K562 (cell line): ENCODE measurements around the gene HLTF. TPM values are rescaled to one million over a fixed set of nuclear protein-coding genes. Genes with fewer than 3 reads are reported as not detected.

Experiments used
- ATAC-seq: fragments of 200-7000 bp; cut with Tn5 transposase; 3 replicates; pipeline ENCODE4 v1.9.1; 2020; ENCODE audit warnings: moderate library complexity
- BruUV-seq: library from RNA; stranded (reverse); fragments of 400-500 nt; replicated peaks from 2 replicates; lab custom pipeline; 2021; lab: Mats Ljungman, UMichigan
- CTCF ChIA-PET: fragments of 300-600 bp; formaldehyde crosslinking; extraction: SDS; loops from one replicate; lab custom pipeline; 2021; ENCODE audit warnings: low intra/inter-chr PET ratio; lab: Yijun Ruan, JAX
- POLR2A ChIA-PET: fragments of 300-600, 350-650 bp; sonication (Branson Sonifier 250); formaldehyde crosslinking; extraction: SDS; loops from one replicate; lab custom pipeline; 2021; ENCODE audit warnings: antibody characterized with exemption, inconsistent platforms; lab: Yijun Ruan, JAX
- DNase-seq, 4 experiments: peaks; one replicate each; pipeline versions ENCODE4 v3.0.0 to v3.0.0-alpha.2; 2011 to 2018; ENCODE audit warnings: low spot score in 3 of 4, mixed read lengths in 3 of 4; ENCODE audit errors: extremely low read depth in 1 of 4
- FAIRE-seq: peaks from 2 replicates; lab custom pipeline; 2011; peaks lifted over from hg19 to GRCh38; lab: Jason Lieb, UNC
- H2AFZ ChIP-seq: 2 replicates; pipeline ENCODE4 v1.6.0; 2011; ENCODE audit warnings: low read depth, low read length, control low read depth, inconsistent platforms
- H3K27ac ChIP-seq: fragments of 200-600 bp; 3 replicates; pipeline ENCODE4 v1.8.0; 2011; ENCODE audit warnings: low read depth, mild to moderate bottlenecking, control low read depth, inconsistent platforms, low read length, moderate library complexity, mixed read lengths; ENCODE audit errors: extremely low read depth
- H3K27me3 ChIP-seq, 2 experiments: fragments of 300-600 bp in 1 of 2; 2 replicates in 1 of 2; 3 replicates in 1 of 2; pipeline versions ENCODE4 v1.6.0 to v1.8.0; 2011; ENCODE audit warnings: inconsistent platforms in 2 of 2, low read length in 2 of 2, mild to moderate bottlenecking in 1 of 2, mixed read lengths in 1 of 2, moderate library complexity in 1 of 2; ENCODE audit not compliant: control insufficient read depth in 2 of 2, insufficient read depth in 2 of 2
- H3K36me3 ChIP-seq: fragments of 300-600 bp; 3 replicates; pipeline ENCODE4 v1.8.0; 2011; ENCODE audit warnings: mild to moderate bottlenecking, low read length, inconsistent platforms; ENCODE audit not compliant: control insufficient read depth, insufficient read depth
- H3K4me1 ChIP-seq, 2 experiments: fragments of 200-600 bp in 1 of 2; replicated peaks in 1 of 2; 2 replicates in 1 of 2; 3 replicates in 1 of 2; pipeline versions ENCODE4 v1.5.1 to v1.8.0; 2011; ENCODE audit warnings: inconsistent platforms in 2 of 2, low read length in 2 of 2, mild to moderate bottlenecking in 1 of 2, mixed read lengths in 1 of 2, moderate library complexity in 1 of 2; ENCODE audit not compliant: control insufficient read depth in 2 of 2, insufficient read depth in 2 of 2
- H3K4me2 ChIP-seq: 2 replicates; pipeline ENCODE4 v1.6.1; 2011; ENCODE audit warnings: low read length, control low read depth, inconsistent platforms, mixed read lengths; ENCODE audit not compliant: insufficient read depth
- H3K4me3 ChIP-seq: fragments of 200-600 bp; sonication (generic), shearing (Covaris generic); 2 replicates; pipeline ENCODE4 v1.5.1; 2016; ENCODE audit warnings: control low read depth, inconsistent platforms
- H3K79me2 ChIP-seq: fragments of 200-600 bp; 3 replicates; pipeline ENCODE4 v1.8.0; 2011; ENCODE audit warnings: low read length, inconsistent platforms; ENCODE audit not compliant: control insufficient read depth, insufficient read depth
- H3K9ac ChIP-seq, 2 experiments: 2 replicates each; pipeline versions ENCODE4 v1.6.0 to v1.6.1; 2011; ENCODE audit warnings: low read depth in 2 of 2, low read length in 2 of 2, control low read depth in 1 of 2, inconsistent platforms in 1 of 2, mild to moderate bottlenecking in 1 of 2, mixed read lengths in 1 of 2; ENCODE audit not compliant: insufficient read depth in 1 of 2
- H3K9me1 ChIP-seq: one replicate; pipeline ENCODE4 v1.6.0; 2011; ENCODE audit warnings: inconsistent platforms, mild to moderate bottlenecking, low read length, moderate library complexity; ENCODE audit not compliant: control insufficient read depth, insufficient read depth
- H3K9me3 ChIP-seq: replicated peaks from 2 replicates; pipeline ENCODE4 v1.5.1; 2011; ENCODE audit warnings: low read depth, low read length, inconsistent platforms; ENCODE audit not compliant: control insufficient read depth, insufficient read depth
- H4K20me1 ChIP-seq: replicated peaks from 2 replicates; pipeline ENCODE4 v1.6.1; 2011; ENCODE audit warnings: low read length, inconsistent platforms, mixed read lengths; ENCODE audit not compliant: control insufficient read depth, insufficient read depth
- BRD4 ChIP-seq: fragments of 200-600 bp; sonication (generic); IDR thresholded peaks from 2 replicates; pipeline ENCODE4 v1.6.1; 2017; ENCODE audit warnings: inconsistent platforms
- CCNT2 ChIP-seq: IDR thresholded peaks from 2 replicates; pipeline ENCODE4 v1.6.1; 2011; ENCODE audit warnings: borderline replicate concordance, low read depth, mild to moderate bottlenecking, moderate library complexity, mixed read lengths, low read length; ENCODE audit not compliant: insufficient read length; ENCODE audit errors: extremely low read depth
- CHD1 ChIP-seq: fragments of 200-600 bp; sonication (generic); IDR thresholded peaks from one replicate; pipeline ENCODE4 v1.6.1; 2012; ENCODE audit warnings: mild to moderate bottlenecking, moderate library complexity, low read length, inconsistent platforms
- CREB5 ChIP-seq: fragments of 250-450 bp; sonication (Bioruptor Pico); IDR thresholded peaks from 2 replicates; pipeline ENCODE4 v1.5.0; 2020; ENCODE audit warnings: mild to moderate bottlenecking
- KDM2B ChIP-seq: fragments of 250-450 bp; sonication (Bioruptor Pico); IDR thresholded peaks from 2 replicates; pipeline ENCODE4 v1.8.0; 2021; ENCODE audit warnings: mild to moderate bottlenecking, moderate library complexity
- LCOR ChIP-seq: sonication (generic); formaldehyde crosslinking; IDR thresholded peaks from 2 replicates; pipeline ENCODE4 v1.8.0; 2022; ENCODE audit warnings: mild to moderate bottlenecking, missing genetic modification reagents
- RBFOX2 ChIP-seq: fragments of 200-400 bp; formaldehyde crosslinking; IDR thresholded peaks from 2 replicates; pipeline ENCODE4 v1.6.1; 2017; ENCODE audit warnings: low read depth, mild to moderate bottlenecking, low read length, moderate library complexity
- SIRT6 ChIP-seq: IDR thresholded peaks from one replicate; pipeline ENCODE4 v1.6.1; 2012; ENCODE audit warnings: low read depth, mild to moderate bottlenecking, control low read depth, inconsistent platforms, low read length, moderate library complexity
- SLC30A9 ChIP-seq: fragments of 250-450 bp; sonication (Bioruptor Pico); IDR thresholded peaks from 2 replicates; pipeline ENCODE4 v1.8.0; 2022; ENCODE audit warnings: mild to moderate bottlenecking, moderate library complexity
- ZBTB1 ChIP-seq: sonication (generic); formaldehyde crosslinking; IDR thresholded peaks from 2 replicates; pipeline ENCODE4 v1.8.1; 2023; ENCODE audit warnings: missing genetic modification reagents, low read depth, mild to moderate bottlenecking, borderline replicate concordance
- ZNF41 ChIP-seq: fragments of 250-450 bp; sonication (Bioruptor Pico); conservative IDR thresholded peaks from 2 replicates; pipeline ENCODE4 v1.4.0; 2020; ENCODE audit warnings: mild to moderate bottlenecking
- ZNF584 ChIP-seq: fragments of 200-800 bp; sonication (Bioruptor generic); IDR thresholded peaks from 2 replicates; pipeline ENCODE4 v1.6.1; 2016; ENCODE audit warnings: low read depth, mild to moderate bottlenecking, missing genetic modification characterization, missing compliant biosample characterization
- WGBS: fragments of 100-300 bp; shearing (Covaris generic); methylation state at CpG from one replicate; pipeline ENCODE4 v1.1.6; 2016; ENCODE audit warnings: low coverage, mixed read lengths; ENCODE audit not compliant: insufficient coverage; ENCODE audit errors: missing lambda C conversion rate; 5-methylcytosine and 5-hydroxymethylcytosine counted together
- in situ Hi-C: fragments of 300-500 bp; cut with MboI; formaldehyde crosslinking; loops from 4 replicates; pipeline ENCODE4 v1.15.0; 2018; ENCODE audit warnings: inconsistent platforms, mixed read lengths
- intact Hi-C: fragments of 100-400 bp; cut with micrococcal nuclease; formaldehyde crosslinking; loops from 2 replicates; pipeline ENCODE4 v1.14.2; 2022
- polyA plus RNA-seq, 8 experiments: library from polyadenylated mRNA; depleted of rRNA in 4 of 8; stranded (reverse) in 5 of 8; unstranded in 3 of 8; fragments of >200 nt; fragmentation: Nextera tagmentation in 2 of 8; fragmentation: Illumina TruSeq in 1 of 8; extraction: Ambion mirVana in 2 of 8; extraction: Trizol in 1 of 8; gene quantifications; 2 replicates each; pipeline versions ENCODE4 v1.2.1 to v1.2.3, GENCODE V29; 2011 to 2014; ENCODE audit warnings: inconsistent platforms in 1 of 8, missing spikeins in 1 of 8
- total RNA-seq, 7 experiments: library from RNA; depleted of rRNA in 6 of 7; stranded (reverse); fragments of >200 nt in 6 of 7; fragmentation: Illumina TruSeq in 2 of 7; extraction: Trizol in 2 of 7; gene quantifications; 2 replicates each; pipeline versions ENCODE4 v1.2.1 to v1.2.3, GENCODE V29; 2011 to 2021; ENCODE audit warnings: low replicate concordance in 1 of 7
- TF ChIP-seq, protein P1 (sequence below): sonication (generic); formaldehyde crosslinking; IDR thresholded peaks from 2 replicates; pipeline ENCODE4 v1.8.0; 2022; ENCODE audit warnings: missing genetic modification reagents, mild to moderate bottlenecking, borderline replicate concordance

HLTF gene
- total and polyA plus RNA-seq, 9 of the 15 experiments (the other 6 are each of a cell fraction or from before 2014, with no cell fraction given): 35.1 to 82.4 (median 50.4) TPM

GRCh38 chr3:149101641-149102040 is 15.3 kb upstream of the HLTF start:
- Histone ChIP-seq H3K4me1 (no peaks in the 10 kb centered on the region), H4K20me1 (no peaks in the 10 kb centered on the region), H3K27me3 (no peaks in the 10 kb centered on the region; a peak in 1 of 5 replicates), H3K9me1 (no peaks in the 10 kb centered on the region), H3K27ac (no peak overlapping the region), H3K4me2 (no peak overlapping the region), H3K9me3 (no peaks in the 10 kb centered on the region; the same call in 1 of the 2 replicates), H3K36me3 (no peaks in the 10 kb centered on the region), H3K4me3 (no peak overlapping the region), H3K9ac (no peak overlapping the region), H2AFZ (no peak overlapping the region), H3K79me2 (no peaks in the 10 kb centered on the region)
- in situ Hi-C loops (no loop called here), intact Hi-C loops (no loop called here)
- ChIA-PET POLR2A (interaction anchor here (1.1 kb wide), 1 partner anchor 14 kb away, joined by 3 read pairs; no protein-coding TSS in a partner anchor), CTCF (no interaction called here)
- ATAC-seq: no peak
- BruUV-seq: no TSS peak
- TF ChIP-seq CREB5 (CRISPR knock-in tag) (no peak), CHD1 (no peak)
- no peak for DNase-seq
- no peak for FAIRE-seq
- 0% methylated on average over 3 of the region's 3 CpGs for WGBS

DNA sequence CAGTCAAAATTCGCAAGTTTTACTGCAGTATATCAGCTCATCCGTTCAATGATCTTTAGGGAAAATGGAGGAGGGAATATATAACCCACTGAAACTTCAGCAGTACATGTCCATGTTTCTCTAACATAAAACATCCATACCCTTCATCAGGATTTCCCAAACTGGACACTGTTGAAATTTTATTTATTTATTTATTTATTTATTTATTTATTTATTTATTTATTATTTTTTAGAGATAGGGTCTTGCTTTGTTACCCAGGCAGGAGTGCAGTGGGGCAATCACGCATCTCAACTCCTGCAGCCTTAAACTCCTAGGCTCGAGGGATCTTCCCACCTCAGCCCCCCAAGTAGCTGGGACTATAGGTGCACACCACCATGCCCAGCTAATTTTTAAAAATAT is 14.8 kb upstream of the HLTF start:
- no peak overlapping the region for H3K4me3 ChIP-seq
- CTCF ChIA-PET: no interaction called here
- no peaks in the 10 kb centered on the region for H4K20me1 ChIP-seq
- H3K4me1 ChIP-seq: no peaks in the 10 kb centered on the region
- H3K36me3 ChIP-seq: no peaks in the 10 kb centered on the region
- POLR2A ChIA-PET: interaction anchor here (0.6 to 1.1 kb wide), 2 partner anchors 14 to 84 kb away, joined by 3 read pairs; no protein-coding TSS in a partner anchor
- 12% methylated on average over 4 of the region's 4 CpGs for WGBS
- no peak overlapping the region for H3K4me2 ChIP-seq
- BruUV-seq: no TSS peak
- no peak overlapping the region for H3K9ac ChIP-seq
- no peak overlapping the region for H3K27ac ChIP-seq
- no peak overlapping the region for H2AFZ ChIP-seq
- DNase-seq (no peak), FAIRE-seq (no peak), ATAC-seq (no peak)
- H3K27me3 ChIP-seq: no peaks in the 10 kb centered on the region; a peak in 1 of 5 replicates
- no peaks in the 10 kb centered on the region for H3K79me2 ChIP-seq
- in situ Hi-C loops: no loop called here
- no peaks in the 10 kb centered on the region for H3K9me1 ChIP-seq
- no peaks in the 10 kb centered on the region; the same call in 1 of the 2 replicates for H3K9me3 ChIP-seq
- intact Hi-C loops: no loop called here
- TF ChIP-seq ZNF41 (CRISPR knock-in tag) (no peak), SIRT6 (no peak), CCNT2 (no peak), ZBTB1 (CRISPR knock-in tag) (no peak), SLC30A9 (CRISPR knock-in tag) (no peak), KDM2B (CRISPR knock-in tag) (no peak), ZNF584 (no peak), BRD4 (no peak), LCOR (CRISPR knock-in tag) (no peak), RBFOX2 (no peak)
- TF ChIP-seq, protein P1, sequence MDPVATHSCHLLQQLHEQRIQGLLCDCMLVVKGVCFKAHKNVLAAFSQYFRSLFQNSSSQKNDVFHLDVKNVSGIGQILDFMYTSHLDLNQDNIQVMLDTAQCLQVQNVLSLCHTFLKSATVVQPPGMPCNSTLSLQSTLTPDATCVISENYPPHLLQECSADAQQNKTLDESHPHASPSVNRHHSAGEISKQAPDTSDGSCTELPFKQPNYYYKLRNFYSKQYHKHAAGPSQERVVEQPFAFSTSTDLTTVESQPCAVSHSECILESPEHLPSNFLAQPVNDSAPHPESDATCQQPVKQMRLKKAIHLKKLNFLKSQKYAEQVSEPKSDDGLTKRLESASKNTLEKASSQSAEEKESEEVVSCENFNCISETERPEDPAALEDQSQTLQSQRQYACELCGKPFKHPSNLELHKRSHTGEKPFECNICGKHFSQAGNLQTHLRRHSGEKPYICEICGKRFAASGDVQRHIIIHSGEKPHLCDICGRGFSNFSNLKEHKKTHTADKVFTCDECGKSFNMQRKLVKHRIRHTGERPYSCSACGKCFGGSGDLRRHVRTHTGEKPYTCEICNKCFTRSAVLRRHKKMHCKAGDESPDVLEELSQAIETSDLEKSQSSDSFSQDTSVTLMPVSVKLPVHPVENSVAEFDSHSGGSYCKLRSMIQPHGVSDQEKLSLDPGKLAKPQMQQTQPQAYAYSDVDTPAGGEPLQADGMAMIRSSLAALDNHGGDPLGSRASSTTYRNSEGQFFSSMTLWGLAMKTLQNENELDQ (CRISPR knock-in tag): no peak
